WTC11 (cell line): Measurements from ENCODE around the gene AFM. TPM values are rescaled to one million over a fixed set of nuclear protein-coding genes. Genes with fewer than 3 reads are reported as not detected.

ENCODE experiments used
- ATAC-seq: fragments of 200-7000 bp; cut with Tn5 transposase; 2 replicates; pipeline ENCODE4 v1.10.0; 2021; ENCODE audit warnings: mild to moderate bottlenecking, moderate library complexity
- CTCF ChIA-PET: fragments of 300-600 bp; sonication (Branson Sonifier 250); formaldehyde crosslinking; loops from one replicate; lab custom pipeline; 2021; ENCODE audit warnings: antibody characterized with exemption; lab: Charles Lee
- POLR2A ChIA-PET: fragments of 350-600 bp; sonication (Branson Sonifier 250); formaldehyde crosslinking; loops from one replicate; lab custom pipeline; 2021; ENCODE audit warnings: antibody characterized with exemption; lab: Charles Lee
- DNase-seq: peaks from one replicate; pipeline ENCODE4 v3.0.0; 2021; ENCODE audit warnings: low spot score
- H3K27ac Mint-ChIP-seq: 2 replicates; pipeline ENCODE4 v1.8.0; 2021; ENCODE audit warnings: mixed read lengths
- H3K27me3 Mint-ChIP-seq: 2 replicates; pipeline ENCODE4 v1.8.0; 2021; ENCODE audit warnings: low read depth, mild to moderate bottlenecking, moderate library complexity, mixed read lengths
- H3K36me3 Mint-ChIP-seq: 2 replicates; pipeline ENCODE4 v1.8.0; 2021; ENCODE audit warnings: mixed read lengths
- H3K4me1 Mint-ChIP-seq: 2 replicates; pipeline ENCODE4 v1.8.0; 2022; ENCODE audit warnings: mixed read lengths
- H3K4me3 Mint-ChIP-seq: 2 replicates; pipeline ENCODE4 v1.8.0; 2021; ENCODE audit warnings: mild to moderate bottlenecking, moderate library complexity, mixed read lengths
- H3K9me3 Mint-ChIP-seq: 2 replicates; pipeline ENCODE4 v1.8.0; 2021; ENCODE audit warnings: mixed read lengths
- AFF4 ChIP-seq: sonication (generic); formaldehyde crosslinking; IDR thresholded peaks from 2 replicates; pipeline ENCODE4 v1.8.1; 2023; ENCODE audit warnings: mild to moderate bottlenecking, missing genetic modification reagents, borderline replicate concordance
- CBFB ChIP-seq: sonication (generic); formaldehyde crosslinking; IDR thresholded peaks from 2 replicates; pipeline ENCODE4 v1.8.1; 2022; ENCODE audit warnings: mild to moderate bottlenecking, low read depth, missing genetic modification reagents
- FOXJ3 ChIP-seq: sonication (generic); formaldehyde crosslinking; IDR thresholded peaks from 2 replicates; pipeline ENCODE4 v1.9.0; 2021; ENCODE audit warnings: missing genetic modification reagents, mild to moderate bottlenecking, borderline replicate concordance
- GTF2I ChIP-seq: fragments of 250-450 bp; sonication (Bioruptor Pico); conservative IDR thresholded peaks from 2 replicates; pipeline ENCODE4 v1.4.0; 2021; ENCODE audit warnings: mild to moderate bottlenecking
- JAZF1 ChIP-seq: fragments of 250-450 bp; sonication (Bioruptor Pico); IDR thresholded peaks from 2 replicates; pipeline ENCODE4 v1.9.0; 2021; ENCODE audit warnings: moderate library complexity, mild to moderate bottlenecking, inconsistent platforms
- MXD4 ChIP-seq: fragments of 250-450 bp; sonication (Bioruptor Pico); IDR thresholded peaks from 2 replicates; pipeline ENCODE4 v1.8.0; 2021; ENCODE audit warnings: mild to moderate bottlenecking, moderate library complexity, borderline replicate concordance
- MYBL2 ChIP-seq: sonication (generic); formaldehyde crosslinking; IDR thresholded peaks from 2 replicates; pipeline ENCODE4 v1.8.1; 2023; ENCODE audit warnings: mild to moderate bottlenecking, moderate library complexity, missing genetic modification reagents
- SP1 ChIP-seq: sonication (generic); formaldehyde crosslinking; conservative IDR thresholded peaks from 2 replicates; pipeline ENCODE4 v1.8.1; 2022; ENCODE audit warnings: missing genetic modification reagents
- TEAD4 ChIP-seq: sonication (generic); formaldehyde crosslinking; IDR thresholded peaks from 2 replicates; pipeline ENCODE4 v1.8.0; 2022; ENCODE audit warnings: mild to moderate bottlenecking, missing genetic modification reagents
- ZBTB21 ChIP-seq: sonication (generic); formaldehyde crosslinking; IDR thresholded peaks from 2 replicates; pipeline ENCODE4 v1.8.1; 2023; ENCODE audit warnings: mild to moderate bottlenecking, missing genetic modification reagents, borderline replicate concordance
- ZNF263 ChIP-seq: sonication (generic); formaldehyde crosslinking; IDR thresholded peaks from 2 replicates; pipeline ENCODE4 v1.8.1; 2022; ENCODE audit warnings: low read depth, mild to moderate bottlenecking, moderate library complexity, missing genetic modification reagents
- ZNF396 ChIP-seq: fragments of 250-450 bp; sonication (Bioruptor Pico); IDR thresholded peaks from 2 replicates; pipeline ENCODE4 v1.8.0; 2021; ENCODE audit warnings: mild to moderate bottlenecking, moderate library complexity, borderline replicate concordance
- ZNF425 ChIP-seq: fragments of 250-450 bp; sonication (Bioruptor Pico); conservative IDR thresholded peaks from 2 replicates; pipeline ENCODE4 v1.9.0; 2021; ENCODE audit warnings: mild to moderate bottlenecking
- total RNA-seq: library from RNA; stranded (reverse); gene quantifications from 3 replicates; pipeline ENCODE4 v1.2.3, GENCODE V29; 2021
- TF ChIP-seq, protein P1 (sequence below): fragments of 200-600 bp; IDR thresholded peaks from 2 replicates; pipeline ENCODE4 v1.8.0; 2022; ENCODE audit warnings: antibody characterized with exemption
- TF ChIP-seq, protein P2 (sequence below): sonication (generic); formaldehyde crosslinking; conservative IDR thresholded peaks from 2 replicates; pipeline ENCODE4 v1.8.1; 2022; ENCODE audit warnings: mild to moderate bottlenecking, missing genetic modification reagents

The AFM gene
- total RNA-seq, 1 experiment from 2014 or later: not detected

- Mint-ChIP-seq H3K27ac (no peak overlapping the region), H3K9me3 (no peaks in the 10 kb centered on the region), H3K4me3 (no peak overlapping the region), H3K4me1 (peaks cover 28% of the 10 kb centered on the region), H3K27me3 (peaks cover 39% of the 10 kb centered on the region), H3K36me3 (no peaks in the 10 kb centered on the region)
- ChIA-PET POLR2A (interaction anchor here (1.1 kb wide), 1 partner anchor 18 kb away, joined by 5 read pairs; no protein-coding TSS in a partner anchor), CTCF (interaction anchor here (0.6 to 5.3 kb wide), 27 partner anchors 9 to 755 kb away, joined by 3 to 77 read pairs (median 4); no protein-coding TSS in a partner anchor)
- peak; percentile 75 for ATAC-seq
- TF ChIP-seq, protein P1, sequence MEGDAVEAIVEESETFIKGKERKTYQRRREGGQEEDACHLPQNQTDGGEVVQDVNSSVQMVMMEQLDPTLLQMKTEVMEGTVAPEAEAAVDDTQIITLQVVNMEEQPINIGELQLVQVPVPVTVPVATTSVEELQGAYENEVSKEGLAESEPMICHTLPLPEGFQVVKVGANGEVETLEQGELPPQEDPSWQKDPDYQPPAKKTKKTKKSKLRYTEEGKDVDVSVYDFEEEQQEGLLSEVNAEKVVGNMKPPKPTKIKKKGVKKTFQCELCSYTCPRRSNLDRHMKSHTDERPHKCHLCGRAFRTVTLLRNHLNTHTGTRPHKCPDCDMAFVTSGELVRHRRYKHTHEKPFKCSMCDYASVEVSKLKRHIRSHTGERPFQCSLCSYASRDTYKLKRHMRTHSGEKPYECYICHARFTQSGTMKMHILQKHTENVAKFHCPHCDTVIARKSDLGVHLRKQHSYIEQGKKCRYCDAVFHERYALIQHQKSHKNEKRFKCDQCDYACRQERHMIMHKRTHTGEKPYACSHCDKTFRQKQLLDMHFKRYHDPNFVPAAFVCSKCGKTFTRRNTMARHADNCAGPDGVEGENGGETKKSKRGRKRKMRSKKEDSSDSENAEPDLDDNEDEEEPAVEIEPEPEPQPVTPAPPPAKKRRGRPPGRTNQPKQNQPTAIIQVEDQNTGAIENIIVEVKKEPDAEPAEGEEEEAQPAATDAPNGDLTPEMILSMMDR: peak; percentile 55
- TF ChIP-seq GTF2I (CRISPR knock-in tag): no peak
- DNase-seq: no peak
These were observed 35.1 kb upstream of the AFM start for GRCh38 chr4:73446336-73446938.

DNA sequence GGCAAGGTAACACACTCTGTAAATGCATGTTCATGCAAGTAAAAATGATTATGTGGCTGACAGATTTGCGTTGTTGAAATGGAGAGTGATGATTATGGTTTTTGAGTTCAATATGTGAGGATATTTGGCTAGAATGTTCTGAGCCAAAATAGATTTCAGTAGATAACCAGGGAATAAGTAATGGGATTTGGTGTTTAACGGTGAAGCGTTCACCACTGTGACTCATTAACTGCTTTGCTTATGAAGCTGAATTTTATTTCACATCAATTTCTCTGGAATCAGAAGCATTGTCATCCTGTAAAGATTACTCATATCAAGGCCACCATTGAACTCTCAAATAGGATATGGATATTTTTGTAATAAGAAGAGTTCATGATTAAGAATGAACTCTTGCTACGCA lies 33.9 kb upstream of the AFM start:
- DNase-seq: no peak
- ChIA-PET CTCF (interaction anchor here (5.3 kb wide), 1 partner anchor 107 kb away, joined by 77 read pairs; no protein-coding TSS in a partner anchor), POLR2A (interaction anchor here (1.1 kb wide), 1 partner anchor 20 kb away, joined by 5 read pairs; no protein-coding TSS in a partner anchor)
- ATAC-seq: no peak
- peaks cover 52% of the 10 kb centered on the region for H3K27me3 Mint-ChIP-seq
- H3K4me1 Mint-ChIP-seq: peaks cover 40% of the 10 kb centered on the region
- no peaks in the 10 kb centered on the region for H3K36me3 Mint-ChIP-seq
- H3K9me3 Mint-ChIP-seq: no peaks in the 10 kb centered on the region
- no peak overlapping the region for H3K27ac Mint-ChIP-seq
- H3K4me3 Mint-ChIP-seq: no peak overlapping the region
- TF ChIP-seq MYBL2 (CRISPR knock-in tag) (no peak), JAZF1 (CRISPR knock-in tag) (no peak), TEAD4 (CRISPR knock-in tag) (no peak), MXD4 (CRISPR knock-in tag) (no peak), AFF4 (CRISPR knock-in tag) (no peak), ZNF396 (CRISPR knock-in tag) (no peak), ZNF263 (no peak), ZBTB21 (CRISPR knock-in tag) (no peak), ZNF425 (CRISPR knock-in tag) (no peak), SP1 (CRISPR knock-in tag) (no peak), CBFB (CRISPR knock-in tag) (no peak), FOXJ3 (no peak)
- TF ChIP-seq, protein P2, sequence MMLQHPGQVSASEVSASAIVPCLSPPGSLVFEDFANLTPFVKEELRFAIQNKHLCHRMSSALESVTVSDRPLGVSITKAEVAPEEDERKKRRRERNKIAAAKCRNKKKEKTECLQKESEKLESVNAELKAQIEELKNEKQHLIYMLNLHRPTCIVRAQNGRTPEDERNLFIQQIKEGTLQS (CRISPR knock-in tag): no peak
